Prostate gland (tissue), 2 donors: Measurements from ENCODE around the gene DHX36.

ENCODE experiments used
- POLR2AphosphoS5 ChIP-seq: sonication (generic); formaldehyde crosslinking; IDR thresholded peaks from one replicate; pipeline ENCODE4 v1.6.1; 2017; ENCODE audit warnings: antibody characterized with exemption
- TF ChIP-seq, protein P1 (sequence below), 4 experiments: fragments of 200-600 bp in 2 of 4; fragments of 450-650 bp in 2 of 4; sonication (generic) in 2 of 4; IDR thresholded peaks; 1 replicate in 3 of 4; 2 replicates in 1 of 4; pipeline ENCODE4 v1.5.1; 2016 to 2019; ENCODE audit warnings: antibody characterized with exemption in 4 of 4, mild to moderate bottlenecking in 2 of 4, moderate library complexity in 2 of 4

DNA sequence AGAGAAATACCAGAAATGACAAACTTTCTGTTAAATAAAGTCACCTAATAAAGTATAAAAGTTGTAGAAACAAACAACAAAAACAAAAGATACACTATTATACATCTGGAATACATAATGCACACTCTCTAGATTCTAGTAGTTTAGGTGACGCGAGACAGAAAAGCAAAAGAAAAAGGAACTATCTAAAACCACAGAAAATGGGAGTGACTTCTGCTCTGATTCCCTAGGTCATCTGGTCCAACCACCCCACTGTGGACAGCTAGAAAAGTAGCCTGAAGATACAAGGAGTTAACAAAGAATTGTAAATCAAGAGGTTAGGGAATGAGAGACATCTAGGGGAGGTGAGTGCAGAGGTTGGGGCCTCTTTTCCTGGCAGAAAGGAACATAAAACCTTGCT is 39.1 kb downstream of the DHX36 start:
- TF ChIP-seq, protein P1, sequence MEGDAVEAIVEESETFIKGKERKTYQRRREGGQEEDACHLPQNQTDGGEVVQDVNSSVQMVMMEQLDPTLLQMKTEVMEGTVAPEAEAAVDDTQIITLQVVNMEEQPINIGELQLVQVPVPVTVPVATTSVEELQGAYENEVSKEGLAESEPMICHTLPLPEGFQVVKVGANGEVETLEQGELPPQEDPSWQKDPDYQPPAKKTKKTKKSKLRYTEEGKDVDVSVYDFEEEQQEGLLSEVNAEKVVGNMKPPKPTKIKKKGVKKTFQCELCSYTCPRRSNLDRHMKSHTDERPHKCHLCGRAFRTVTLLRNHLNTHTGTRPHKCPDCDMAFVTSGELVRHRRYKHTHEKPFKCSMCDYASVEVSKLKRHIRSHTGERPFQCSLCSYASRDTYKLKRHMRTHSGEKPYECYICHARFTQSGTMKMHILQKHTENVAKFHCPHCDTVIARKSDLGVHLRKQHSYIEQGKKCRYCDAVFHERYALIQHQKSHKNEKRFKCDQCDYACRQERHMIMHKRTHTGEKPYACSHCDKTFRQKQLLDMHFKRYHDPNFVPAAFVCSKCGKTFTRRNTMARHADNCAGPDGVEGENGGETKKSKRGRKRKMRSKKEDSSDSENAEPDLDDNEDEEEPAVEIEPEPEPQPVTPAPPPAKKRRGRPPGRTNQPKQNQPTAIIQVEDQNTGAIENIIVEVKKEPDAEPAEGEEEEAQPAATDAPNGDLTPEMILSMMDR (IDR thresholded peaks at IDR 0.05), result no peak
- TF ChIP-seq POLR2AphosphoS5, result no peak
